HG03575 (cell line): Measurements from ENCODE around the gene TBC1D20.
A peak's percentile ranks its signal among the peaks of the same experiment; 100 is the strongest.
"Not testable (repeated sequence)": the region's sequence is repeated elsewhere in the genome, so short reads cannot be mapped to it uniquely, and the experiment has no call there.

Experiments used
- ATAC-seq: cut with Tn5 transposase; IDR thresholded peaks from one replicate; pipeline ENCODE4 v1.9.1; 2021; ENCODE audit not compliant: unreplicated experiment, insufficient number of reproducible peaks, low FRiP score; ENCODE audit errors: extremely low read depth

The TBC1D20 gene

GRCh38 chr20:478010-478948, 15.9 kb upstream of the TBC1D20 start:
- ATAC-seq: no peak

GRCh38 chr20:476561-477249, 14.4 kb upstream of the TBC1D20 start:
- not testable (repeated sequence) for ATAC-seq

- no peak for ATAC-seq
These were observed 13.4 kb upstream of the TBC1D20 start for GRCh38 chr20:475463-476357.

- no peak for ATAC-seq
These were observed 12.2 kb upstream of the TBC1D20 start for GRCh38 chr20:474581-474980.

GRCh38 chr20:472889-473292, 10.6 kb upstream of the TBC1D20 start:
- ATAC-seq: no peak

- ATAC-seq: no peak
These were observed 10.0 kb upstream of the TBC1D20 start for GRCh38 chr20:472137-472846.

- no peak for ATAC-seq
These were observed 7.6 kb upstream of the TBC1D20 start for GRCh38 chr20:469746-470490.

- no peak for ATAC-seq
These were observed 5.4 kb upstream of the TBC1D20 start for GRCh38 chr20:467755-468154.

GRCh38 chr20:461254-462198, 807 bp downstream of the TBC1D20 start:
- ATAC-seq: peak; percentile 4

- ATAC-seq: no peak
These were observed 1.6 kb downstream of the TBC1D20 start for GRCh38 chr20:460707-461106.

GRCh38 chr20:460180-460579, 2.2 kb downstream of the TBC1D20 start:
- no peak for ATAC-seq

- ATAC-seq: no peak
These were observed 3.6 kb downstream of the TBC1D20 start for GRCh38 chr20:458776-459175.

- ATAC-seq: no peak
These were observed 7.4 kb downstream of the TBC1D20 start for GRCh38 chr20:454951-455350.

GRCh38 chr20:452021-452420, 10.3 kb downstream of the TBC1D20 start:
- ATAC-seq: not testable (repeated sequence)

- ATAC-seq: no peak
These were observed 16.6 kb downstream of the TBC1D20 start for GRCh38 chr20:445514-446336.

GRCh38 chr20:444862-445426, 17.4 kb downstream of the TBC1D20 start:
- ATAC-seq: no peak
